Spinal cord (tissue), 10 donors: ENCODE measurements around the gene PRRG3. TPM values are rescaled to one million over a fixed set of nuclear protein-coding genes. Genes with fewer than 3 reads are reported as not detected.

ENCODE experiments used
- DNase-seq, 6 donors: peaks; one replicate each; pipeline versions ENCODE4 v3.0.0 to v3.0.0-alpha.2; 2013 to 2015; ENCODE audit warnings: low spot score in 6 of 6, low read depth in 4 of 6
- H3K27ac ChIP-seq: one replicate; pipeline ENCODE4 v1.5.1; 2013; ENCODE audit warnings: low read depth, low read length, control low read depth
- H3K27me3 ChIP-seq: one replicate; pipeline ENCODE4 v1.6.1; 2013; ENCODE audit warnings: low read length; ENCODE audit not compliant: control insufficient read depth, insufficient read depth
- H3K36me3 ChIP-seq: one replicate; pipeline ENCODE4 v1.6.1; 2013; ENCODE audit warnings: low read length; ENCODE audit not compliant: control insufficient read depth, insufficient read depth
- H3K4me1 ChIP-seq: one replicate; pipeline ENCODE4 v1.6.1; 2013; ENCODE audit warnings: low read length; ENCODE audit not compliant: control insufficient read depth, insufficient read depth
- H3K4me3 ChIP-seq: one replicate; pipeline ENCODE4 v1.5.1; 2013; ENCODE audit warnings: low read depth, low read length, control low read depth
- H3K9me3 ChIP-seq: one replicate; pipeline ENCODE4 v1.6.1; 2013; ENCODE audit warnings: low read length; ENCODE audit not compliant: control insufficient read depth, insufficient read depth
- WGBS: methylation state at CpG from one replicate; pipeline ENCODE4 v1.1.5; 2013; ENCODE audit warnings: missing lambda C conversion rate; ENCODE audit not compliant: insufficient coverage; 5-methylcytosine and 5-hydroxymethylcytosine counted together
- polyA plus RNA-seq, 2 donors: library from polyadenylated mRNA; unstranded; fragments of 120-200 nt; gene quantifications; one replicate each; pipeline ENCODE4 v1.2.1, GENCODE V29; 2013; ENCODE audit not compliant: insufficient read length in 2 of 2
- total RNA-seq, 2 donors: library from RNA; depleted of rRNA in 1 of 2; stranded (reverse); fragments of 120-200 nt in 1 of 2; fragments of >200 nt in 1 of 2; gene quantifications; one replicate each; pipeline versions ENCODE4 v1.2.3 to v1.2.4, GENCODE V29; 2013 to 2014
- donor health status: healthy.

The PRRG3 gene
- total and polyA plus RNA-seq, 4 donors: 4.4 to 16.0 (median 9.0) TPM

GRCh38 chrX:151702741-151703340, 7.6 kb downstream of the PRRG3 start:
- peaks cover 12% of the 10 kb centered on the region for H3K36me3 ChIP-seq
- DNase-seq: no peak
- H3K9me3 ChIP-seq: no peaks in the 10 kb centered on the region
- peaks cover 5% of the 10 kb centered on the region for H3K4me1 ChIP-seq
- WGBS: 48% methylated on average over 6 of the region's 7 CpGs
- no peaks in the 10 kb centered on the region for H3K27me3 ChIP-seq
- H3K4me3 ChIP-seq: no peak overlapping the region
- H3K27ac ChIP-seq: no peak overlapping the region

DNA sequence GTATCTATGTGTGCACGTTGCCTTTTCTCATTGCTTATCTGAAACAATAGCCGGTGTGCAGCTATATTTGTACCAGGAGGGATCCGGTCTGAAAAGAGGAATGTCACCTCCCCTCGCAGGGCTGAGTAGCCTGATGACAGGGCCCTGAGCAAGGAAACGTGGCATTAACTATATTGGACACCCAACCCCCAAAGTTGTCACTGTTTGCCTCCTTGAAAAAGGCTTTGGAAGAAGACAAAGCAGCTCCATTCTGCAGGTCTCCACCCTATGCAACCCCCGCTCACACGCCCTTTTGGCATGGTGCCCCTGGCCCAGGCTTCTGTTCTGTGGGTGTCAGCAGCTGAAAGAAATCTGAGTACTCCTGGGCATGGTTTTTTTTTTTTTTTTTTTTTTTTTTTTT, 8.2 kb downstream of the PRRG3 start:
- H3K27ac ChIP-seq: no peak overlapping the region
- DNase-seq: peak in 2 of 6 donors; percentile 49 to 60
- no peaks in the 10 kb centered on the region for H3K27me3 ChIP-seq

GRCh38 chrX:151704041-151704663, 8.9 kb downstream of the PRRG3 start:
- WGBS: 58% methylated on average over 10 of the region's 13 CpGs
- no peak overlapping the region for H3K27ac ChIP-seq
- H3K9me3 ChIP-seq: no peaks in the 10 kb centered on the region
- no peaks in the 10 kb centered on the region for H3K27me3 ChIP-seq
- peaks cover 12% of the 10 kb centered on the region for H3K36me3 ChIP-seq
- H3K4me3 ChIP-seq: no peak overlapping the region
- H3K4me1 ChIP-seq: peaks cover 5% of the 10 kb centered on the region
- DNase-seq: no peak

More for the DNA sequence above, 8.2 kb downstream of the PRRG3 start:
- Histone ChIP-seq H3K36me3 (peaks cover 12% of the 10 kb centered on the region), H3K4me3 (no peak overlapping the region), H3K9me3 (no peaks in the 10 kb centered on the region), H3K4me1 (peaks cover 5% of the 10 kb centered on the region)
- 34% methylated on average over 4 of the region's 7 CpGs for WGBS

- H3K27ac ChIP-seq: no peak overlapping the region
- WGBS: 84% methylated on average over 7 of the region's 7 CpGs
- H3K9me3 ChIP-seq: no peaks in the 10 kb centered on the region
- no peak for DNase-seq
- H3K27me3 ChIP-seq: no peaks in the 10 kb centered on the region
- H3K4me1 ChIP-seq: no peaks in the 10 kb centered on the region
- H3K4me3 ChIP-seq: no peak overlapping the region
- H3K36me3 ChIP-seq: no peaks in the 10 kb centered on the region
Observed at GRCh38 chrX:151708821-151709220, 13.6 kb downstream of the PRRG3 start.

GRCh38 chrX:151710457-151710856, 15.2 kb downstream of the PRRG3 start:
- no peaks in the 10 kb centered on the region for H3K4me1 ChIP-seq
- no peak for DNase-seq
- no peak overlapping the region for H3K4me3 ChIP-seq
- H3K9me3 ChIP-seq: no peaks in the 10 kb centered on the region
- WGBS: 56% methylated on average over 2 of the region's 2 CpGs
- no peak overlapping the region for H3K27ac ChIP-seq
- no peaks in the 10 kb centered on the region for H3K27me3 ChIP-seq
- no peaks in the 10 kb centered on the region for H3K36me3 ChIP-seq

- no peak for DNase-seq
- Histone ChIP-seq H3K4me3 (no peak overlapping the region), H3K27ac (no peak overlapping the region), H3K9me3 (no peaks in the 10 kb centered on the region), H3K4me1 (no peaks in the 10 kb centered on the region), H3K36me3 (no peaks in the 10 kb centered on the region), H3K27me3 (no peaks in the 10 kb centered on the region)
- 55% methylated on average over 5 of the region's 5 CpGs for WGBS
Observed at GRCh38 chrX:151711154-151711553, 15.9 kb downstream of the PRRG3 start.

GRCh38 chrX:151711787-151712186, 16.5 kb downstream of the PRRG3 start:
- no peaks in the 10 kb centered on the region for H3K4me1 ChIP-seq

DNA sequence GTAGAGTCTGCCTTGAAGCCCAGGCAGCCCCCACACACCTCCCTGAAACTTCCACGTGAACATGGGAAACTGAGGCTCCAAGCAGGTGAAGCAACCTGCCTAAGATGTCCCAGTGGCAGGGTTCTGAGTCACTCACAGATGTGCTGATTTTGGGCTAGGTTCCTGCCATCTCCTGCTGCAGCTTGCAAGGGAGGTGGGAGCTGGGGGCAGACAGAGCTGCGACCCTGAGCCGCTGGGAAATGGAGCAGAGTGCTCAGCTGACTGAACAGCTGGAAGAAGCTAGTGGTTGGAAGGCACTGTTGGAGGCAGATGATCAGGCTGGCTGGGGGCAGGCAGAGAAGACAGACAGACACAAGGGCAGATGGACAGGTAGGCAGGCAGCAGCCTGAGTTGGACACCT, 17.0 kb downstream of the PRRG3 start:
- 55% methylated on average over 3 of the region's 3 CpGs for WGBS

More at GRCh38 chrX:151711787-151712186, 16.5 kb downstream of the PRRG3 start:
- no CpG with 5 or more reads among the region's 2 CpGs for WGBS
- Histone ChIP-seq H3K36me3 (no peaks in the 10 kb centered on the region), H3K4me3 (no peak overlapping the region), H3K27me3 (no peaks in the 10 kb centered on the region), H3K9me3 (no peaks in the 10 kb centered on the region), H3K27ac (no peak overlapping the region)
- DNase-seq: no peak

DNA sequence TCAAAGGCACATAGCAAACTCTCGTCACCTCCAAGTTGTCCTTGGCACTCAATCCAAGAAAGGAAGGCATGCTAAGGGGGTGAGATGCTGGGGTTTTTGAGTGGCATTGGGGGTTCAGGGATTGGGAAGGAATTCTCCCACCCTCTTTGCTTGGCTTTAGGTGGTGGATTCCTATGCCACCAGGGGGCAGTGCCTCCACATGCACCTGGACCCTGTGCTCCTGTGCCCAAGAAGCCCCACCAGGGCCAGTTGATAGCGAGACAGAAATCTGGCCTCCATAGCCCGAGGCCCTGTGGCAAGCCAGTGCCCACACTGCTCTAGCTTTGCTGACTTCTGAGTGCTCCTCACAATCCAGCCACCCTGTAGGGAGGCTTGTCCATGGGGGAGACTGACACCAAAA, 18.6 kb downstream of the PRRG3 start:
- WGBS: 67% methylated on average over 2 of the region's 3 CpGs
- H3K9me3 ChIP-seq: no peaks in the 10 kb centered on the region
- H3K4me3 ChIP-seq: no peak overlapping the region
- no peaks in the 10 kb centered on the region for H3K27me3 ChIP-seq
- no peak for DNase-seq
- no peak overlapping the region for H3K27ac ChIP-seq
- H3K36me3 ChIP-seq: no peaks in the 10 kb centered on the region
- H3K4me1 ChIP-seq: no peaks in the 10 kb centered on the region

More for the DNA sequence above, 17.0 kb downstream of the PRRG3 start:
- H3K4me3 ChIP-seq: no peak overlapping the region
- no peak overlapping the region for H3K27ac ChIP-seq
- no peaks in the 10 kb centered on the region for H3K27me3 ChIP-seq
- H3K9me3 ChIP-seq: no peaks in the 10 kb centered on the region
- H3K36me3 ChIP-seq: no peaks in the 10 kb centered on the region
- no peak for DNase-seq
- H3K4me1 ChIP-seq: no peaks in the 10 kb centered on the region

GRCh38 chrX:151714362-151714761, 19.1 kb downstream of the PRRG3 start:
- Histone ChIP-seq H3K9me3 (no peaks in the 10 kb centered on the region), H3K27me3 (no peaks in the 10 kb centered on the region), H3K36me3 (no peaks in the 10 kb centered on the region), H3K4me3 (no peak overlapping the region), H3K27ac (no peak overlapping the region), H3K4me1 (no peaks in the 10 kb centered on the region)
- 61% methylated on average over 4 of the region's 5 CpGs for WGBS
- DNase-seq: no peak
